ENCODE results near the gene DNAH17. TPM values are rescaled to one million over a fixed set of nuclear protein-coding genes. Genes with fewer than 3 reads are reported as not detected.

Gene DNAH17
- total RNA-seq, 1 donor from 2014 or later, result not detected

- intact Hi-C loops (cut with DNase I), result no loop called here
- Histone ChIP-seq H3K27ac (peak overlapping the region in 1 of 2 donors; percentile 89), H3K4me3 (no peak overlapping the region), H3K36me3 (peaks cover 21 to 32% of the 10 kb centered on the region in 2 donors), H3K9me3 (no peaks in the 10 kb centered on the region), H3K27me3 (no peaks in the 10 kb centered on the region), H3K4me1 (peaks cover 6 to 30% of the 10 kb centered on the region in 2 donors)
- TF ChIP-seq CTCF (IDR thresholded peaks at IDR 0.05), result peak in 1 of 3 experiments; percentile 2
- DNase-seq (ENCODE audit: low spot score in 2 of 2), result no peak
These were observed 182.0 kb downstream of the DNAH17 start for GRCh38 chr17:78395155-78395554.

- intact Hi-C loops (cut with DNase I), result no loop called here
- no peak for DNase-seq (ENCODE audit: low spot score in 2 of 2)
- no peak for TF ChIP-seq CTCF (IDR thresholded peaks at IDR 0.05)
- H3K36me3 ChIP-seq, result peaks cover 11 to 22% of the 10 kb centered on the region in 2 donors
- no peaks in the 10 kb centered on the region for H3K9me3 ChIP-seq
- no peak overlapping the region for H3K4me3 ChIP-seq
- H3K27ac ChIP-seq, result no peak overlapping the region
- H3K4me1 ChIP-seq, result peaks cover 6 to 30% of the 10 kb centered on the region in 2 donors
- no peaks in the 10 kb centered on the region for H3K27me3 ChIP-seq
These were observed 183.0 kb downstream of the DNAH17 start for GRCh38 chr17:78394209-78394608.

DNA sequence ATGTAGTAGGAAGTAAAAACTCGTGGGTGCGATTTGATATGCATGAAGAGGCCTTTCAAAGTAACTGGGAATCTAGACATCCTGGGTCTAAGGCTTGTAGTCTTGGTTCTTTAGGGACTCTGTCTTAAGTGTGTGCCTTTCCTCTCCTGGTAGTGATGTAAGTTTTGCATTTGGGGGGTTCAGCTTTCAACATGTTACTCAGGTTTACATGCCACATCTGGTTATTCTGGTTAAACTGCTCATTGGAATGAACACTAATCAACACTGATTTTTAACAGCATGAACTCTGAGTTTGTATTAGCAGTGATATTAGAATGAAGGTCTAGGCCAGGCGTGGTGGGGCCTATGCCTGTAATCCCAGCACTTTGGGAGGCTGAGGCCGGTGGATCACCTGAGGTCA, 183.6 kb downstream of the DNAH17 start:
- peaks cover 6 to 31% of the 10 kb centered on the region in 2 donors for H3K4me1 ChIP-seq
- H3K27me3 ChIP-seq, result no peaks in the 10 kb centered on the region
- no peak overlapping the region for H3K27ac ChIP-seq
- H3K9me3 ChIP-seq, result no peaks in the 10 kb centered on the region
- intact Hi-C loops (cut with DNase I), result no loop called here
- TF ChIP-seq CTCF (IDR thresholded peaks at IDR 0.05), result no peak
- no peak overlapping the region for H3K4me3 ChIP-seq
- peaks cover 6 to 16% of the 10 kb centered on the region in 2 donors for H3K36me3 ChIP-seq
- no peak for DNase-seq (ENCODE audit: low spot score in 2 of 2)

- intact Hi-C loops (cut with DNase I), result no loop called here
- Histone ChIP-seq H3K4me3 (no peak overlapping the region), H3K27ac (no peak overlapping the region), H3K27me3 (no peaks in the 10 kb centered on the region), H3K4me1 (peaks cover 12 to 33% of the 10 kb centered on the region in 2 donors), H3K36me3 (peaks cover 6 to 13% of the 10 kb centered on the region in 2 donors), H3K9me3 (no peaks in the 10 kb centered on the region)
- DNase-seq (ENCODE audit: low spot score in 2 of 2), result no peak
- TF ChIP-seq CTCF (IDR thresholded peaks at IDR 0.05), result no peak
These were observed 184.9 kb downstream of the DNAH17 start for GRCh38 chr17:78392295-78392694.

DNA sequence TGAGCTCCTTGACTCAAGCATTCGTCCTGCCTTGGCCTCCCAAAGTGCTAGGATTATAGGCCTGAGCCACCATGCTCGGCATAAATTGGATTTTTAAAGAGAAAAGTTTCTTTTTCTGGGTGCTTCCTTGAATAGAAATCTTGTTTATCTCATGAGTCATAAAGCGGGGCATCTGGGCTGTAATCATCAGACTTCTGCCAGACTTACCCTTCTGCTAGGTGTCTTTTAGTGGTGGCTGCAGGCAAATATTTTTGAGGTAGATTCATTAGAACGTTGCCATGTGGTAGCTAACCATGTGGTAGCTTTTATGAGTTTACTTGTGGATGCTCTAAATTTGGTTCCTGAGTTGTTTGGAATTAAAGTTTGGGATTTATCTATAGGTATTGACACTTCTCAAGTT, 185.4 kb downstream of the DNAH17 start:
- Histone ChIP-seq H3K9me3 (no peaks in the 10 kb centered on the region), H3K27ac (no peak overlapping the region), H3K27me3 (no peaks in the 10 kb centered on the region), H3K4me3 (no peak overlapping the region), H3K4me1 (peaks cover 12 to 29% of the 10 kb centered on the region in 2 donors), H3K36me3 (peaks cover 6 to 13% of the 10 kb centered on the region in 2 donors)
- intact Hi-C loops (cut with DNase I), result no loop called here
- no peak for DNase-seq (ENCODE audit: low spot score in 2 of 2)
- TF ChIP-seq CTCF (IDR thresholded peaks at IDR 0.05), result no peak

DNA sequence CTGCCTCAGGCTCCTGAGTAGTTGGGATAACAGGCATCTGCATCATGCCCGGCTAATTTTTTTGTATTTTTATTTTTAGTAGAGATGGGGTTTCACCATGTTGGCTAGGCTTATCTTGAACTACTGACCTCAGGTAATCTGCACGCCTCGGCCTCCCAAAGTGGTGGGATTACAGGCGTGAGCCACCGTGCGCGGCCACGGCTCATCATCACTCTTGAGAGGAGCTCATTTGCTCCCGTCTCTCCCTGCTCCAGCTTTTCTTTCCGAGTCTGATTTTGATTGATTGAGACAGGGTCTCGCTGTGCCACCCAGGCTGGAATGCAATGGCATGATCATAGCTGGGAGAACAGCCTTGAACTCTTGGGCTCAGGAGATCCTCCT, 186.2 kb downstream of the DNAH17 start:
- Histone ChIP-seq H3K9me3 (no peaks in the 10 kb centered on the region), H3K4me1 (peaks cover 6 to 24% of the 10 kb centered on the region in 2 donors), H3K27ac (no peak overlapping the region), H3K36me3 (peaks cover 6 to 13% of the 10 kb centered on the region in 2 donors), H3K27me3 (no peaks in the 10 kb centered on the region), H3K4me3 (no peak overlapping the region)
- intact Hi-C loops (cut with DNase I), result no loop called here
- DNase-seq (ENCODE audit: low spot score in 2 of 2), result no peak
- no peak for TF ChIP-seq CTCF (IDR thresholded peaks at IDR 0.05)

All from ascending aorta (tissue), 2 donors.